HG02571 (cell line): ENCODE results near the gene C1QTNF9.
"Not testable (repeated sequence)": the region's sequence is repeated elsewhere in the genome, so short reads cannot be mapped to it uniquely, and the experiment has no call there.

ENCODE experiments used
- ATAC-seq: cut with Tn5 transposase; IDR thresholded peaks from one replicate; pipeline ENCODE4 v1.9.1; 2021; ENCODE audit warnings: mild to moderate bottlenecking, moderate library complexity; ENCODE audit not compliant: unreplicated experiment

C1QTNF9 gene

DNA sequence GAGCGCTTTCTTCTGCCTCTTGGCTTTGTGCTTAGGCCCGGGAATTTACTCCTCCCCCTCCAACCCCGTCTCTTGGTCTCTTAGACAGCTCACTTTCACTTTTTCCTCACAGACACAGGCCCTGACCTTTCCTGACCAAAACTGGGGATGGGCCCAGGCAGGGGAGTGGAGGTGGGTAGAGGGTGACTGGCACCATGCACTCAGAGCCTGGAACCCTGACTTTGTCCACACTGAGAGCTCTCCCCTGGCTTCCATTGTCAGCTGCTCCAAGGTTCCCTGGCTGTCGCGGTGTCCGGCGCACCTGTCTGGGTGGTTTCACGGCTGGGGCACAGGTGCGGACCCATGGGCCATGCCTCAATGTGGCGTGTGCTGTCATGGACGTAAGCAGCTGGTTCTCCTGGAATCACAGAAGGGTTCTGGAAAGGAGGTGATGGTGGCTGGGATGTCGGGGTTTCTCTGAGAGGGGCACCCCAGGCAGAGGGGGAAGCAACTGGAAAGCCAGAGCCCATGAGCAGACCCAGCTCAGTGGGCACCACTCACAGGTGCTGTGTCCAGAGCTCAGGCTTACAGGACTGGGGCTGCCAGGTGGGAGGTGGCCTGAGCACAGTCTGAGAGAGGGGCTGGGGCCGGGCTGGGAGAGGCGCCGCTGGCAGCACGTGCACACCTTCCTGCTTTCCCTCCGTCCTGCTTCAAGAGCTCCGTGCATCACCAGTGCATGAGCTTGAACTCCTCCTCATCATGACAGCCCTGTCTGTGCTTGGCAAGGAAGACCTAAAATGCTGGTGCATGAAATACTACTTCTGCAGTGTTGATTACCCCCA is 28.0 kb upstream of the C1QTNF9 start:
- ATAC-seq = no peak

DNA sequence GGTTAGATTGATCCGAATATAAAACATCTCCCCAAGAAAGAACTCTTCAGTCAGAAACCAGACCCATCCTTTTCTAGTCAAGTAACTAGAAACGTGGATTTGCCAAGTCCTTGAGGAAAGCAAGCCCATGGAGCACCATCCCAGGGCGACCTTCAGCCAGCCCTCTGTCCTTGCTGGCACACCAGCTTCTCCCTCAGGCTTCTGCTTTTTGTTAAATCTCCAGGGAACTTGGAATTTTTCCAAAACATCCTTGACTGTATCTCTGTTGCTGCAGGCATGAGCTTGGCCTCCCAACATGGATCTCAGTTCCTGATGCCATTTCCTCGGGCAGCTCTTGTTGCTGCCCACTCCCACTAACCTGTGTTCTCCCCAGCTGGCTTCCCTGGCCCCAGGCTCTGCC is 27.1 kb upstream of the C1QTNF9 start:
- ATAC-seq = no peak

DNA sequence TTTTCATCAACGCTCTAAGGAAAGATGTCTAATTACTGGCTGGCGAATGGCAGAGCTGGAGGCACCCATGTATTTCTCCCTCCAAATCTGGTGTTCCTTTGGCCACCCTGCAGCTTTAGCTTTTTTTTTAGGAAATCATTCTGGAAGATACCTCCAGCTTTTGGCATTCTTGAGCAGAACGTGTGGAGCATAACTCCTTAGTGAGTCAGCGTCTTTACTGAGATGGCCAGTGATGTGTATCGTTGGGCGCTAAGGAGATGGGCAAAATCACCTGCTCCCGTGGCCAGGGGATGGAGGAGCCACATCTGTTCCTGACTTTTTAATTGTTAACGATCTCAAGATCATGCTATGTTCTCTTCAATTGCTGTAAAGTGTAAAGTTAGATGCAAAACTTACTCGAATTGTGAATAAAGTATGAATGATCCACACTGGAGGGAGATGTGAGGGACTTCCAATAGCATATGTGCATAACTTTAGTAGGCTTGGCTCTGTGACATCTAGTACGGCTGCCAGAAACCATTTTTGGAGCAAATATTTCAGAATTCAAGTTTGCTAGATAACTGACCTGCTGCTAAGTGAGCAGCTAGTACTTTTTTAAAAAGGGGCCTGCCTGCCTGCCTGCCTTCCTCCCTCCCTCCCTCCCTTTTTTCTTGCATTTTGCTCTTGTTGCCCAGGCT is 24.4 kb upstream of the C1QTNF9 start:
- no peak for ATAC-seq

DNA sequence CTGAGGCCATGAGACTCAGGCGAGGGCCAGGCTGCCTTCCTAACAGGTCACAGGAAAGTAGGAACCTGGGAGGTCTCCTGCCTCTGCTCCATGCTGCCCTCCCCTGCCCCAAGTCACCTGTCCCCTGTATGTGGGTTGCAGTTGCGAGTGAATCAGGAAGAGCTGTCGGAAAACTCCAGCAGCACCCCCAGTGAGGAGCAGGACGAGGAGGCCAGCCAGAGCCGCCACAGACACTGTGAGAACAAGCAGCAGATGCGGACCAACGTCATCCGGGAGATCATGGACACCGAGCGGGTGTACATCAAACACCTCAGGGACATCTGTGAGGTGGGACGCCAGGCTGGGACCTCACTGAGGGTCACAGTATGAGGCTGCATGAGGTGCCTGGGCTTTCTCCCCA is 22.8 kb upstream of the C1QTNF9 start:
- ATAC-seq = no peak

DNA sequence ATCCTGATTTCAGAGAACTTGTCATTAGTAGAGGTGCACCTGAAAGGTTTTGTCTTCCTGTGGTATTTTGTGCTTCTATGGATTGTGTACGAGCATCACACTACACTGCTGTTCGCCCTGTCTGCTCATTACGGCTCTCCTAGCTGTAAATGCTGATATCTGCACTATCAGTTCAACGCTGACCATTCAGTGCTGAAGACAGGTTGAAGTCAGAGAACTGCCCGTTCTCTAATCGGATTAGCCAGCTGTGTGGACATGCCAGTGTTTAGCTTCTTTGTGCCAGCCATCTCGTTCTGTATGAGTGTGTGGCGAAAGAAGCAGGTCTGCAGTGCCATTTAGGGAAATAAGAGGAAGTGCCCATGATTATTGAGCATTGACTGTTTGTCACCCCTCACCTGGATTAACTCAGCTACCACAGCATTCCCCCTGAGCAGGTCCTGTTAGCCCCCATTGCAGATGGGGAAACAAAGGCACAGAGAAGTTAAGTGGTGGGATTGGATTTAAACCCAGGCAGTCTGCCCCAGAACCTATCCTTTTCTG is 21.6 kb upstream of the C1QTNF9 start:
- no peak for ATAC-seq

DNA sequence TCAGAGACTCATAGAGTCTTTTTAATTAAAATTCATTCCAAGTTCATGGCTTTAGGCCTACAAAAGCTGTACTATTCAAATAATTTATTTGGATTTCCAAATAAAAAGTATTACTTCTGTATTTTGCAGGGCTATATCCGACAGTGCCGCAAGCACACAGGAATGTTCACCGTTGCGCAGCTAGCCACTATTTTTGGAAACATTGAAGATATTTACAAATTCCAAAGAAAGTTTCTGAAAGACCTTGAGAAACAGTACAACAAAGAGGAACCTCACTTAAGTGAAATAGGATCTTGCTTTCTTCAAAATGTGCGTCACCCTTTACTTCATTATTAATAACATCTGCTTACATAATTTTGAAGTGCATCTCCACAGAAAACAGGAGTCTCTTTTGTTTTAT is 20.5 kb upstream of the C1QTNF9 start:
- no peak for ATAC-seq

DNA sequence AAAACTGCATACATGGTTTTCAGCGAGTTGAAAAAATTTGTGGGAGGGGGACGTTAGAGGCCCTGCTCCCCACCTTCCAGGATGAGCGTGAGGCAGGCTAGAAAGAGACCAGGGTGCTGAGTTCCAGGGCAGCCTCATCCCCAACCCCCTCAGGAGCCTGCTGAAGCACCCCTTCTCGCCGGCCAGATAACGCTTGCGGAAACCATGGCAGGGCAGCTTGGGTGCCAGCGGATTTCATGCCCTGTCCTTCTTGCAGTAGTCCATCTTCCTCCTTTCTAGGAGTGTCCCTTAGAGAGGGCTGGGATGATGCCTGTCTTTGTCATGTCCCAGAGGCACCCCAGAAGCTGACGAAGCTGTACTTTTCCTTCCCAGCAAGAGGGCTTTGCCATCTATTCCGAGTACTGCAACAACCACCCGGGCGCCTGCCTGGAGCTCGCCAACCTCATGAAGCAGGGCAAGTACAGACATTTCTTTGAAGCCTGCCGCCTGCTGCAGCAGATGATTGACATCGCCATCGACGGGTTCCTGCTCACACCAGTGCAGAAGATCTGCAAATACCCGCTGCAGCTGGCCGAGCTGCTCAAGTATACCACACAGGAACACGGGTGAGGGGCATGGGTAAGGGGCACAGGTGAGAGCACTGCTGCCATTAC is 19.0 kb upstream of the C1QTNF9 start:
- ATAC-seq = no peak

DNA sequence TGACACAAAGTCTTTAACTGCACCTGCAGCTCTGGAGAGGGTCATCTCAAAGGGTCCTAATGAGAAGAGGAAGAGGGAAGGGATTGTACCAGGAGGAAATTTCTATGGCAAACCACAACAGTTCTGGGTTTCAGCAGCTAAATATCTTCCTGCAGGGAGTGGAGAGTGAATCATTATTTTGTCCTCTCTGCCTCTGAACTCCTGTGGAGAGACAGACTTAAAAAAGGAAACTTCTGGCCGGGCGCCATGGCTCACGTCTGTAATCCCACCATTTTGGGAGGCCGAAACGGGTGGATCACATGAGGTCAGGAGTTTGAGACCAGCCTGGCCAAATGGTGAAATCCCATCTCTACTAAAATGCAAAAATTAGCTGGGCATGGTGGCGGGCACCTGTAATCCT is 16.9 kb upstream of the C1QTNF9 start:
- ATAC-seq = no peak

DNA sequence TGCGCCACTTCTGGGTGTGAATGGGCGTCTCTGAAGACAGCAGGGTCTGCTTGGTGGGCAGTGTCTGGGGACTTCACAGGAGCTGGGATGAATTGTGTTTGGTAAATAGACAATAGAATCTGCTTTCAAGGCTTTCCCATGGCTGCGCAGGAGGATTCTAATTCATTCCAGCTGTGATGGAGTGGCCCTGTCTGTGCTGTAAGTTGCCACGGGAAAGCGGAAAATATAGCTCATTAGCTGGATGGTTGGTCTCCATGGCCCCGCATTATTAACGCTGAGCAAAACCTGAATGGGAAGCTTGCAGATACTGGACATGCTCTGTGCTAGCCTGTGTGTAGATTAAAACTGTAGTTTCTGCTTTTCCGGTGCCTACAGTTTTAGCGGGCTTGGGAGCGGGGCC is 15.6 kb upstream of the C1QTNF9 start:
- ATAC-seq = no peak

DNA sequence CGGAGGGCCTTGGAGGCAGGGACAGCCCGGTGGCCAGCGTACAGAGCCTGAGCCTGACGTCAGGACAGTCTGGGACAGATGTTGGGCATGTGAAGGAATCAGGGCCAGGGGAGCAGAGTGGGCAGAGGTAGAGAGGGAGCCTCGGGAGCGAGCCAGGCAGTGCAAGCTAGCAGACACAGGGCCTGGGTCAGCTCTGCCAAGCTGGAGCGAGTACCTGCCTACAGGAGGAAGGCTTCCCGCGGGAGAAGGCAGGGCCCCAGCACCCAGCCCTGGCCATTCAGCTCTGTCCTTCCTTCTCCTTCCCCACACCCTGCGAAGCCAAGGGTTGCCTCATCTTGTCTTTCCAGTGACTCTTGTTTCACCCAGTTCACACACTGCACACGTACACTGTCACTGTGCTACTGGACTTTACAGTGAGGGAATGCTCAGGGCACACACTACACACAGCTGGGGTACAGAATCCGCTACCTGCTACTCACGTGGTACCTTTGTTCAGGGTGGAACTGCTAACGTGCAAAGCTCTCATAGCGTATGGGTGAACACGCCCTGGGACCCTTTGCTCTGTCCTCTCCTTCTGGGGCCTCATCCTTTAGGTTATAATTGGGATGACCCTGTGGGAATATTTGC is 9.8 kb upstream of the C1QTNF9 start:
- no peak for ATAC-seq

DNA sequence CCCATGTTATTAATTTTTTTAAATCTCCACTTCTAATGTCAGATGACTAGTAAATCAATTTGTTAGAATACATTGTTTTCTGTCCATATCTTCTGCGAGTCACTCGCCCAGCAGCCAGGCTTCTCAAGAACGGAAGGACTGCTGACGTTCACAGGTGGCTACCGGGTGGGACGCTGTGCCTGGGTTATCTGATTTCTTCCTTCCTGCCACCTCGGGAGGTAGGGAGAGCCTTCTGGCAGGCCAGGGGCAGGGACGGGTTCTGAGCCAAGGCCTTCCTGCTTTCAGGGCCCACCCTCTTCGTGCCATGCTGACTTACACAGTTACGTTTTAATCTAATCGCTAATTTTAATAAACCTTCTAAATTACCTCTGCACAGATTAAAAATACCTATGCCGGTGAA is 7.9 kb upstream of the C1QTNF9 start:
- no peak for ATAC-seq

DNA sequence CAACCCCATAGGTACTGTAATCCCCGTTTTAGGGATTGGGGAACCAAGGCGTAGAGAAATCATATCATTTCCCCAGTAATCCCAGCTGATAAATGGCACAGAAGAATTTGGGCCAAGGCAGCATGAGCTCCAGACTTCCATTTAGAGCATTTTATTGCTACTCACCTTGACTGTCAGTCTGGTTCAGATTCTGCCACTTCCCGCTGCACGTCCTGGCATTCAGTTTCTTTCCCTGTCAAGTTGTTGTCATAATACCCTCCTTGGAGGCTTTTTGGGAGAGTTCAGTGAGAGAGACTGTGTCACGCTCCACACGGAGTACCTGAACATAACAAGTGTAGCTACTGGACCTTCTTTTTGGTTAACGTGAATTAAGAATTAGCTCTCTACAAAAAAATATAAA is 7.5 kb upstream of the C1QTNF9 start:
- ATAC-seq = no peak

DNA sequence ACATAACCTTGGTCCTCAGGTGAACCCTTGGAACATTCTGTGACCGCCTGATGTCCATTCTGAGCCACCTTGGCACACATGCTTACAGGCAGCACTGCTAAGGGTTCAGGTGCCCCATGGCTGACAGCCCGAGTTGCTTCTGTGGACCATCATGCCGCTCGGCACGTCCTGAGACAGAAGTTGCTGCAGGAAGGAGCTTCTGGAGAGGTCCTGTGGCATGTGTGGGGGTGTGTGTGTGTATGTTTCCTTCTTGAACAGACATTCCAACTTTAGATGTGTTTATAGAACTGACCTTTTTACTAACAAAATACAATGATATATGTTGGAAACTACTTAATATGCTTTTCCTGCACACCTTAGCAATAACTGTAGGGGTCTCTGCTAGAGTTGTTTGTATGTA is 4.8 kb upstream of the C1QTNF9 start:
- ATAC-seq = no peak

DNA sequence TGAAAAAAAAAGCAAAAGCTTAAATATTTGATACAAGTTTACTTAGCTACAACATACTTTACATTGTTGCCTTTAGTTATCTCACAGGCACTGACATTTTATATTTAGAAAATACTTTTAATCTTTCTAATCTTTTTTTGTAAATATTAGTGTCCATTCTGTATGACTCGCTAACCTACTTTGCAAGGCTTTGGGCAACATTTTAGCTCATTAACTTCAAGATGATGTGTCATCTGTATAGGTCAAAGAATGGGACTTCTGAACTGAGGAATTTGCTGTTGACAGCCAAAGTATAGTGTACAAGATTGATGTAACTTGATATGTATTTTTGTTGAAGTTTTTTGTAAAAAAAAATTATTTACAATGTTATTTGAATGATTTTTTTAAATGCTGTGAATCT is 2.7 kb upstream of the C1QTNF9 start:
- no peak for ATAC-seq

DNA sequence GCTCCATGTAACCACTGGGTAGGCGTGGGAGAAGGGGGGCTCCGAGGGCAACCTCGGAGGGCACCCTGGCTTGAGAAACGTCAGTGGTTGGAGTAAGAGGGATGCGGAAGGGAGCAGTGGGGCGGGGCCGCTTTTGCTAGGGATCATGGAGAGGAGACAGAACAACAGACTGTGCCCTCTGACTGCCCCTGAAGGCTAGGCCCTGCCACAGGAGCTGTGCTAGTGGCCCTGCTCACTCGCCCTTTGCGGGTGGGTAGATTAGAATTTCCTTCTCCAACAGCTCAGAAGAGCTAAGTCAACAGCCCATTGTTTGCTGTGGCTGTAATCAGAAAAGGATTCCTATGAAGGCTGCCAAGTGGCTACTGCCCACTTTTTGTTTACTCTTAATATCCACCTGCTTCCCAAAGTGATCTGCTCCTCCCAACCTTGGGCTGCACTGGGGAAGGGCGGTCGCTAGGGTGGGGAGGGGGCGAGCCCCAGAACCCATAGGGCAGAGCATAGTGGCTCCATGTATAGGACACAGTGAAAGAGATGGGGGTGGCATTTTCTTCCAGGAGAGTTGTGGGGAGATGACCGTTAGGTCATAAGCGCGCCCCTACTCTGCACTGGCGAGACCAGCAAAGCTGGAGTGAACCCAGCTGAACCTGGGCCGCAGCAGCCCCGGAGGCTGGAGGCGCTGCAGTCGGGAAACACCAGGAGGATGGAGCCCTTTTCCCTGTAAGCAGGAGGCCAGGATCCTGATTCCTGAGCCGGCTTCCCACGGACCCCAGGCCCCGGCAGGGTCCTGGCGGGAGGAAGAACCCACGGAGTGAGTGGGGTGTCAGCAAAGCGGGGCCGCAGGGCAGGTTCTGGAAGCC is 1.9 kb upstream of the C1QTNF9 start:
- ATAC-seq = no peak

DNA sequence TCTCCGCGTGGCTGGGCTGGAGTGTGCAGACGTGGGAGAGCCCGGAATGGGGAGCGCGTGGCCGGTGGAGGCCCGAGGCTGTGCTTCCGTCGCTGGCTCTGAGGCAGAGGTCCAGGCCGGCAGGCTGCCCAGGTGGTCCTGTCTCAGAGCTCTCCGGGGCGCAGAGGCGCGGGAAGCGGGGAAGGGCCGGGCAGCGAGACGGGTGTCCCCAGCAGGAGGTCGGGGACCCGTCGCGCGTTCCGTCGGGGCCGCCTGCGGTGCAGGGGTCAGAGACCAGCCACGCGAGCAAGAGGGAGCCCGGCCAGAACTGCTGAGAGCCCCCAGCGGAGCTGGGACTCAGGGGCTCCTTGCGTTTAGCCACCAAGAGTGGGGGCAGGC is 1.3 kb upstream of the C1QTNF9 start:
- ATAC-seq = no peak

DNA sequence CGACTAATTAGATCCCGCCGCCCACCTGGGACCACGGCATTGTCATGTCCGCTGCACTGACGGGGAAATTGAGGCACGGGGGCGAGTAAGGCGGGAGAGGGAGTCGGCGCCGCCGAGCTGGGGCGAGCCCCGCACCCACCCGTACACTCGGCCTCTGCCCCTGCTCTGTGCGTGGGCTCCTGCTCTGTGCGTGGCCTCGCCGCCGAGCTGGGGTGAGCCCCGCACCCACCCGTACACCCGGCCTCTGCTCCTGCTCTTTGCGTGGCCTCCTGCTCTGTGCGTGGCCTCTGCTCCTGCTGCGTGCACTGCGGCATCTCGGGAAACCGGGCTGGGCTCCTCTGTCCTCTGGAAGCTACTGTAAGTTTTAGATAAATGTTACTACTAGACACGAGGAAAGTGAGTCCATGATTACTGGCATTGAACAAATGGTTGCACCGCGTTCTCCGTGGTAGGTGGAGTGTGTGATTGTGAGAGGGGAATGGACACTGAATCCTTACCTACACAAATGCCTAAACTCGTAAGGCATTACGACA is 826 bp upstream of the C1QTNF9 start:
- ATAC-seq = no peak

DNA sequence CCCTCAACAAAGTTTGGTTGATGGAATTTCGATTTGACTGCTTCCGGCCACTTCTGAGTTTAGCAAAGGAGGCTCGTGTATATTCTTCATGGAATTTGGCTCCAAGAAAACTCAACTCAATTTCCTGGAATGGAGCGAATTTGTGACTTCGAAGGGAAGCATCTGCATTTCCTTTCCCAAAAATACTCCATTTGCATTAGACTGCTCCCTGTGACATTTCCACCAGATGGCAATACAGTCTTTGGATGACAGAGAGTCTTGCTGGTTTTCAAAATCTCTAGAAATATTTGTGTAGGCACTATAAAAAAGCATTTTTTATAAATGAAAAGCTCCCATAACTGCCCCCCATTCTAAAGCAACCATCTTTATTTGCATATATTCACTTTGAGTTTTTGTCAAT is 4.1 kb downstream of the C1QTNF9 start:
- no peak for ATAC-seq

DNA sequence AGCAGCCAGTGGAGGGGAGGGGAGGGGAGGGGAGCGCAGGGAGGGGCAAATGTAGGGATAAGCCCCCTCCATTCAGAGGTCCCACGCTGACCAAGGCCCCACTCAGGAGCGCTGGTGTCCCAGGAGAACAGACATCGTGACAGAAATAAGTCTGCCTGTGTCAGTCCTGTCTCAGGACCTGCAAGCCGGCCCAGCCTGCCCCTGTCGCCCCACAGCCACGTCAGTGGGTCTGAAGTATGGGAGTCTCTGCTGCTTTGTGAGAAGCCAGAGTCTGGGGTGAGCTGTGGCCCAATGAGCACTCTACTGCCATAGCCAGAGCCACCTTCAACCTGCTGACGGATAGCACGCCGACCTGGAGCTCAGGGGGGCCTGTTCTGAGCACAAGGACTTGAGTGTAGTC is 8.5 kb downstream of the C1QTNF9 start:
- ATAC-seq = not testable (repeated sequence)

DNA sequence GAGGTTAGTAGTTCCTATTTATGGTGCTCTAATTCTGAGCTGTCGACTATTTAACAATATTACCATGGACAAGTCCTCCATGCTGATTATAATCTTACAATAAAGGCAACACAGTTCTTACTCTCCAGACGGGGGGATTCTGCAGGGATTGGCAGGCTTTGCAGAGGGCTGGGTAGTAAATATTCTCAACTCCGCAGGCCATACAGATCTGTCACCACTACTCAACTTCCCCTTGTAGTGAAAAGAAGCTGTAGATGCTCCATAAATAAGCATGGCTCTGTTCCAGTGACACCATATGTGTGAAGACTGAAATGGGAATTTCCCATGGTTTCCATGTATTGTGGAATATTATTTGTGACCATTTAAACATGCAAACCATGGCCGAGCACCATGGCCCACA is 9.5 kb downstream of the C1QTNF9 start:
- ATAC-seq = not testable (repeated sequence)
